Muscle layer of duodenum (tissue), 2 donors: ENCODE measurements around the gene PIGS.
"Not testable (repeated sequence)": the region's sequence is repeated elsewhere in the genome, so short reads cannot be mapped to it uniquely, and the experiment has no call there.

Source experiments
- H3K27ac ChIP-seq: one replicate; pipeline ENCODE4 v1.7.0; 2013; ENCODE audit warnings: mild to moderate bottlenecking, low read length
- H3K27me3 ChIP-seq: one replicate; pipeline ENCODE4 v1.7.0; 2013; ENCODE audit warnings: low read depth, mild to moderate bottlenecking, control low read depth, low read length
- H3K36me3 ChIP-seq, 2 donors: one replicate each; pipeline ENCODE4 v1.7.0; 2013; ENCODE audit warnings: low read length in 2 of 2, control low read depth in 1 of 2, mild to moderate bottlenecking in 1 of 2; ENCODE audit not compliant: insufficient read depth in 2 of 2, control insufficient read depth in 1 of 2
- H3K4me1 ChIP-seq, 2 donors: one replicate each; pipeline ENCODE4 v1.7.0; 2013; ENCODE audit warnings: low read length in 2 of 2, mild to moderate bottlenecking in 2 of 2, control low read depth in 1 of 2, moderate library complexity in 1 of 2; ENCODE audit not compliant: insufficient read depth in 2 of 2, control insufficient read depth in 1 of 2
- H3K4me3 ChIP-seq, 2 donors: one replicate each; pipeline ENCODE4 v1.7.0; 2013; ENCODE audit warnings: low read length in 2 of 2, low read depth in 1 of 2, mild to moderate bottlenecking in 1 of 2
- H3K9me3 ChIP-seq, 2 donors: one replicate each; pipeline ENCODE4 v1.7.0; 2013; ENCODE audit warnings: low read length in 2 of 2, control low read depth in 1 of 2, mild to moderate bottlenecking in 1 of 2; ENCODE audit not compliant: control insufficient read depth in 1 of 2
- donor health status: healthy.

The PIGS gene

GRCh38 chr17:28527181-28527681 lies 44.1 kb downstream of the PIGS start:
- H3K4me1 ChIP-seq = peaks cover 0 to 6% of the 10 kb centered on the region in 2 donors
- no peak overlapping the region for H3K4me3 ChIP-seq
- H3K27me3 ChIP-seq = no peaks in the 10 kb centered on the region
- no peak overlapping the region for H3K27ac ChIP-seq
- no peaks in the 10 kb centered on the region for H3K36me3 ChIP-seq
- H3K9me3 ChIP-seq = no peaks in the 10 kb centered on the region

DNA sequence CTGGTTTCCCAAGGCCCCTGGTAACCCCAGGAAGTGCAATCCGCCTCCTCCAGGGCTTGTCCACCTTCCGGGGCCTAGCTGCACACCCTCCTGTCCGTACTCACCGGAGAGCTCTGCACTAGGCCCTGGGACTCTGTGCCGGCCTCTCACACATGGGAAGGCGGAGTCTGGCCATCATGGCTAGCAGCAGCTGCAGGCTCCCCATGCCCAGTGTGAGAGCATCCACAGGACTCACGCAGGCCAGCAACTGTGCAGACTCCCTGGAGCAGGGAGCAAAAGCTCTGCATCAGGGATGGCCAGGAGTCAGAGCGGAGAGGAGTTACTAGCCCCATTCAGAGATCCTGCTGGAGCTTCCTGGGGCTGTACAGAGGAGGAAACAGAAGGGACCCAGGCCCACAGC lies 44.9 kb downstream of the PIGS start:
- Histone ChIP-seq H3K27ac (no peak overlapping the region), H3K4me1 (peaks cover 0 to 6% of the 10 kb centered on the region in 2 donors), H3K27me3 (no peaks in the 10 kb centered on the region), H3K36me3 (no peaks in the 10 kb centered on the region), H3K4me3 (no peak overlapping the region), H3K9me3 (no peaks in the 10 kb centered on the region)

- peaks cover 0 to 6% of the 10 kb centered on the region in 2 donors for H3K4me1 ChIP-seq
- no peaks in the 10 kb centered on the region for H3K27me3 ChIP-seq
- H3K9me3 ChIP-seq = no peaks in the 10 kb centered on the region
- H3K36me3 ChIP-seq = no peaks in the 10 kb centered on the region
- no peak overlapping the region for H3K27ac ChIP-seq
- no peak overlapping the region for H3K4me3 ChIP-seq
Observed at GRCh38 chr17:28524476-28525424, 46.6 kb downstream of the PIGS start.

DNA sequence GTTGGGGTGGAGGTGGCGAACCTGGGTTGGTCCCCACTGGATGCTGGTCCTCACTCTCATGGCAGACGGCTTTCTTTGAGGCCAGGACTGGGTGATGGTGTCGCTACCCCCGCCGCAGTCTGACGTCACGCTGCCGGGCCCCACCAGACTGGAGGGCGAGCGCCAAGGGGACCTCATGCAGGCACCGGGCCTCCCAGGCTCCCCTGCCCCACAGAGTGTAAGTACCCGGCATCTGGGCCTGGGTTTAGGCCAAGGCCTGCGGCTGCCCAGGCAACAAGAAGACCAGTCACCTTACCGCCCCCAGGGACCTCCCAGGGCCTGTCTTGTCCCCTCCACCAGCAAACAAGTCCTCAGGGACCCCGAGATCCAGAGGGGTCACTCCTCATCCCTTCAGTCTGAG lies 47.4 kb downstream of the PIGS start:
- Histone ChIP-seq H3K9me3 (no peaks in the 10 kb centered on the region), H3K36me3 (no peaks in the 10 kb centered on the region), H3K27ac (no peak overlapping the region), H3K4me1 (peaks cover 0 to 6% of the 10 kb centered on the region in 2 donors), H3K27me3 (no peaks in the 10 kb centered on the region), H3K4me3 (no peak overlapping the region)

- H3K36me3 ChIP-seq = no peaks in the 10 kb centered on the region
- no peaks in the 10 kb centered on the region for H3K27me3 ChIP-seq
- no peak overlapping the region for H3K4me3 ChIP-seq
- no peaks in the 10 kb centered on the region for H3K9me3 ChIP-seq
- H3K4me1 ChIP-seq = peaks cover 0 to 6% of the 10 kb centered on the region in 2 donors
- no peak overlapping the region for H3K27ac ChIP-seq
Observed at GRCh38 chr17:28523186-28523585, 48.1 kb downstream of the PIGS start.

DNA sequence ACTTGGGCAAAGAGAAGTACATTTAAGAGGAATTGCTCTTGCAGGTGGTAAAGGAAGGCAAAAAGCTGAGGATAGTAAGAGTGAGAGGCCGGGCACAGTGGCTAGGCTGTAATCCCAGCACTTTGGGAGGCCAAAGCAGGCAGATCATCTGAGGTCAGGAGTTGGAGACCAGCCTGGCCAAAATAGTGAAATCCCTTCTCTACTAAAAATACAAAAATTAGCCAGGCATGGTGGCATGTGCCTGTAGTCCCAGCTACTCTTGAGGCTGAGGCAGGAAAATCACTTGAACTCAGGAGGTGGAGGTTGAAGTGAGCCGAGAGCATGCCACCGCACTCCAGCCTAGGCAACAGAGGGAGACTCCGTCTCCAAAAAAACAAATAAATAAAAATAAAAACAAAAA lies 49.0 kb downstream of the PIGS start:
- H3K9me3 ChIP-seq, H3K36me3 ChIP-seq, H3K4me3 ChIP-seq, H3K27me3 ChIP-seq, H3K4me1 ChIP-seq, H3K27ac ChIP-seq: not testable (repeated sequence)

GRCh38 chr17:28521311-28522085 lies 49.8 kb downstream of the PIGS start:
- Histone ChIP-seq H3K27ac (no peak overlapping the region), H3K27me3 (no peaks in the 10 kb centered on the region), H3K4me1 (peaks cover 0 to 6% of the 10 kb centered on the region in 2 donors), H3K4me3 (no peak overlapping the region), H3K36me3 (no peaks in the 10 kb centered on the region), H3K9me3 (no peaks in the 10 kb centered on the region)

DNA sequence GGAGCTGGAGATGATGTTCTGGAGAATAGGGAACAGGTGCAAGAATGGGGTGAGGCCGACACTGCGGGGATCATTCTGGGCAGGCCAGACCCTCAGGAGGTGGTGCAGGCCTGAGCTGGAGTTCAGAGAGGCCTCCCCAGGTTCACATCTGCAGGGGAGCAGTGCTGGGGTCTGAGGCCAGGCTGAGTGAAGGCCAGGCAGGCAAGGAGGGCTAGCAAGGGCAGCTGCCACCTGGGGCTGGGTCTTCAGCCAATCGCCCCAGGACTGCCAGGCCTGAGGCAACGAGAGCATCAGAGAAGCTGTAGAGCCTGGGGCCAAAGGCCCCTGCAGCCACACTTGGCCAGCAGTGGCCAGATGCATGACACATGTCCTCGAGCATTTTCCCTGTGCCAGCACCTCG lies 50.6 kb downstream of the PIGS start:
- Histone ChIP-seq H3K9me3 (no peaks in the 10 kb centered on the region), H3K4me1 (peaks cover 0 to 6% of the 10 kb centered on the region in 2 donors), H3K4me3 (no peak overlapping the region), H3K36me3 (no peaks in the 10 kb centered on the region), H3K27ac (no peak overlapping the region), H3K27me3 (no peaks in the 10 kb centered on the region)

DNA sequence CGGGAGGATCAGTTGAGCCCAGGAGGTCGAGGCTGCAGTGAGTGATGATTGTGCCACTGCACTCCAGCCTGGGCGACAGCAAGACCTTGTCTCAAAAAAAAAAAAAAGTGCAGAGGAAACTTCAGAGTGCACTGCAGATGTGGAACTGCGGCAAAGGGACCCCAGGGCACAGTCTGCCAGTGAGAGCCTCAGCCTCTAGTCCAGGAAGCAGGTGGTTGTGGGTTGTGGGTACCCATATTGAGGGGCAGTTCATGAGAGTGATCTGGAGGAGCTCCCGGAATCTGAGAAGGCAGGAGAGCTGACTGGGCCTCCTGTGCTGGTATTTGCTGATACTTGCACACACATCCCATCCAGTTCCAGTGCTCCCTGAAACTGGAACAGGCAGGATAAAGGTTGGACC lies 52.1 kb downstream of the PIGS start:
- Histone ChIP-seq H3K36me3 (no peaks in the 10 kb centered on the region), H3K27me3 (no peaks in the 10 kb centered on the region), H3K9me3 (no peaks in the 10 kb centered on the region), H3K4me1 (no peaks in the 10 kb centered on the region), H3K27ac (no peak overlapping the region), H3K4me3 (no peak overlapping the region)

DNA sequence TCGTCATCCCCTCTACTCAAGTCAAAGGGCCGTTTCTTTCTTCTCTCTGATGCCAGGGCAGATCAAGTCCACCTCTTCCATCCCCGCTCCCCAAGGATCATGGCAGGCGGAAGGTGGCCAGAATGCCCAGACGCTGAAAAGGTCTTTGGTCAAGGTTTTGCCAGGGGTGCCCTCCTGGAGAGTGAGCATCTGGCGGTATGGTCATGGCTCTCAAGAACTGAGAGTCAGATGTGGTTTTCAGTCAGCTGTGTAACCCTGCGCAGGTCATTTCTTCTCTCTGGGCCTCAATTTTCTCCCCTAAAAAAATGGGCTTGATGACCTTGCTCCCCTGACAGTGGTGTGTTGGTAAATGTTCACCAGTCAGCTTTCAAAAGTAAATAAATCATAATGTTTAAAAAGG lies 52.7 kb downstream of the PIGS start:
- no peaks in the 10 kb centered on the region for H3K36me3 ChIP-seq

DNA sequence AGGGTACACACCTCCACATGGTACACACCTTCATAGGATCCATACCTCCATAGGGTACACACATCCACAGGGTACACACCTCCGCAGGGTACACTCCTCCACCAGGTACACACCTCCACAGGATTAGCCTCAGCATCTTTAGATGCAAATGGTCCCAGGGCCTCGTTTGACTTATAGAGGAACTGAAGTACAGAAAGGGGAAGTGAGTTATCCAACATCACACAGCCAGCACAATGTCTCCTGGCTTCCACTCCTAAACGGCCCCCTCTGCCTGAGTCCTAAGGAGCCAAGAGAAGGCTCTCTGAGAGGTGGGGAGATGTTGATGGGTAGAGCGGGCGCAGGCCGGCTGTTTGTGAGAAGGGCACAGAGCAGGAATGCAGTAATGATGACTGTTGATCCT lies 53.2 kb downstream of the PIGS start:
- Histone ChIP-seq H3K27me3 (no peaks in the 10 kb centered on the region), H3K9me3 (no peaks in the 10 kb centered on the region), H3K4me3 (no peak overlapping the region), H3K36me3 (no peaks in the 10 kb centered on the region), H3K27ac (no peak overlapping the region), H3K4me1 (no peaks in the 10 kb centered on the region)

More for the DNA sequence above, 52.7 kb downstream of the PIGS start:
- Histone ChIP-seq H3K27ac (no peak overlapping the region), H3K27me3 (no peaks in the 10 kb centered on the region), H3K4me3 (no peak overlapping the region), H3K9me3 (no peaks in the 10 kb centered on the region), H3K4me1 (no peaks in the 10 kb centered on the region)
